ENCODE measurements around the gene SMC1B.
"Not testable (repeated sequence)": the region's sequence is repeated elsewhere in the genome, so short reads cannot be mapped to it uniquely, and the experiment has no call there.

SMC1B gene

DNA sequence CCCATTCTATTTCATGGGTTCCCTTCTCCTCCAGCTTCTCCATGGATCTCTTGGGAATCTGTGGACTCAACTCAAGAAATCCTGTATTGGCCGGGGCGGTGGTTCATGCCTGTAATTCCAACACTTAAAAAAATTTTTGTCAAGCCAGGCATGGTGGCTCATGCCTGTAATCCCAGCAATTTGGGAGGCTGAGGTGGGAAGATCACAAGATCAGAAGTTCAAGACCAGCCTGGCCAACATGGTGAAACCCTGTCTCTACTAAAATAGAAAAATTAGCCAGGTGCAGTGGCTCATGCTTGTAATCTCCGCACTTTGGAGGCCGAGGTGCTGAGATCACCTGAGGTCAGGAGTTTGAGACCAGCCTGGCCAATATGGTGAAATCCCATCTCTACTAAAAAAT, 34.2 kb upstream of the SMC1B start:
- H3K4me3 ChIP-seq (ENCODE audit: low read depth, low read length); DNase-seq (ENCODE audit: low read depth): not testable (repeated sequence)

GRCh38 chr22:45446216-45446615, 32.8 kb upstream of the SMC1B start:
- no peak overlapping the region for H3K4me3 ChIP-seq (ENCODE audit: low read depth, low read length)
- no peak for DNase-seq (ENCODE audit: low read depth)

GRCh38 chr22:45445031-45445710, 31.8 kb upstream of the SMC1B start:
- no peak overlapping the region for H3K4me3 ChIP-seq (ENCODE audit: low read depth, low read length)
- DNase-seq (ENCODE audit: low read depth): no peak

- DNase-seq (ENCODE audit: low read depth): no peak
- H3K4me3 ChIP-seq (ENCODE audit: low read depth, low read length): no peak overlapping the region
Observed at GRCh38 chr22:45444168-45444567, 30.8 kb upstream of the SMC1B start.

- no peak overlapping the region for H3K4me3 ChIP-seq (ENCODE audit: low read depth, low read length)
- DNase-seq (ENCODE audit: low read depth): no peak
Observed at GRCh38 chr22:45442116-45442515, 28.7 kb upstream of the SMC1B start.

GRCh38 chr22:45441138-45441537, 27.7 kb upstream of the SMC1B start:
- no peak for DNase-seq (ENCODE audit: low read depth)
- no peak overlapping the region for H3K4me3 ChIP-seq (ENCODE audit: low read depth, low read length)

- not testable (repeated sequence) for DNase-seq (ENCODE audit: low read depth); H3K4me3 ChIP-seq (ENCODE audit: low read depth, low read length)
Observed at GRCh38 chr22:45440688-45441087, 27.3 kb upstream of the SMC1B start.

DNA sequence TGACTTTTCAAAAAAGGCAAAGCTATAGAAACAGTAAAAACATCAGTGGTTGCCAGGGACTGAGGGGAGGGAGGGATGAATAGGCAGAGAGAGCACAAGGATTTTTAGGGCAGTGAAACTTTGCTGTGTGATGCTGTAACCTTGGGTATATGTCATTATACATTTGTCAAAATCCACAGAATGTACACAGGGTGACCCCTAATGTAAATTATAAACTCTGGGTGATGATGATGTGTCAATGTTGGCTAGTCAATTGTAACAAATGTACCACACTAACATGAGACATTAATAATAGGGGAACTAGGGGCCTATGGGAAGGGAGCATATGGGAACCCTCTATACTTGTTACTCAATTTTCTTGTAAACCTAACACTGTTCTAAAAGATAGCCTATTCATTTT, 24.9 kb upstream of the SMC1B start:
- no peak overlapping the region for H3K4me3 ChIP-seq (ENCODE audit: low read depth, low read length)
- DNase-seq (ENCODE audit: low read depth): no peak

DNA sequence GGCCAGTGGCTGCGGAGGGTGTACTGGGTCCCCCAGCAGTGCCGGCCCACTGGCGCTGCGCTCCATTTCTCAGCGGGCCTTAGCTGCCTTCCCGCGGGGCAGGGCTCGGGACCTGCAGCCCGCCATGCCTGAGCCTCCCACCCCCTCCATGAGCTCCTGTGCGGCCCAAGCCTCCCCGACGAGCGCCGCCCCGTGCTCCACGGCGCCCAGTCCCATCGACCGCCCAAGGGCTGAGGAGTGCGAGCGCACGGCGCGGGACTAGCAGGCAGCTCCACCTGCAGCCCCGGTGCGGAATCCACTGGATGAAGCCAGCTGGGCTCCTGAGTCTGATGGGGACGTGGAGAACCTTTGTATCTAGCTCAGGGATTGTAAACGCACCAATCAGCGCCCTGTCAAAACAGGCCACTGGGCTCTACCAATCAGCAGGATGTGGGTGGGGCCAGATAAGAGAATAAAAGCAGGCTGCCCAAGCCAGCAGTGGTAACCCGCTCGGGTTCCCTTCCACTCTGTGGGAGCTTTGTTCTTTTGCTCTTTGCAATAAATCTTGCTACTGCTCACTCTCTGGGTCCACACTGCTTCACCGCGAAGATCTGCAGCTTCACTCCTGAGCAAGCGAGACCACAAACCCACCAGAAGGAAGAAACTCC, 23.6 kb upstream of the SMC1B start:
- DNase-seq (ENCODE audit: low read depth); H3K4me3 ChIP-seq (ENCODE audit: low read depth, low read length): not testable (repeated sequence)

DNA sequence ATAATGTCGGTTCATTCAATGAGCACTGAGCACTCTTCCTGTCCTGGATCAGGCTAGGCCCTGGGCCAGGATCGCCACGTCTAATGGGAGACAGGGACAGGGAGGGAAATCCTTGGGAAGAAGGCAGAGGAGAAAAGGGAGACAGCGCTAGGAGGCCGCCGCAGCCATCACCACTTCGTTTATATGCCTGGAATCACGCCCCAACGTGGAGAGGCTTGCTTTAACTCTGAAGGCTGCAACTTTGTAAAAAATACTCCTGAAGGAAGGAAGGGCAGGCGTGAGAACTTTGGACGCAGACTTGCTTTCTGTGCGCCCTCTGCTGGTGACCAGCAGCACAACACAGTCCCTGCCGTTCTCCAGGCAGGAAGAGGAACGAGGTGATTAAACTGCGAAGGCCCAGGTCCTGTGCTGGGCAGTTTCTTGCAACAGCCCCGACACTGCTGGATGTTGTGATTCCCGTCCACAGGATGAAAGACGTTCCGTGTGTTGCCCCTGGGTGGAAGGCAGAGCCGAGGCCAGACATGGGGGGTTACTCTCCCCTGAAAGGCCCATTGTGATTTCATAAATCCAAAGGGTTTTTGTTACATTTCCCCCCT, 22.2 kb upstream of the SMC1B start:
- peak; percentile 61 for DNase-seq (ENCODE audit: low read depth)
- no peak overlapping the region for H3K4me3 ChIP-seq (ENCODE audit: low read depth, low read length)

DNA sequence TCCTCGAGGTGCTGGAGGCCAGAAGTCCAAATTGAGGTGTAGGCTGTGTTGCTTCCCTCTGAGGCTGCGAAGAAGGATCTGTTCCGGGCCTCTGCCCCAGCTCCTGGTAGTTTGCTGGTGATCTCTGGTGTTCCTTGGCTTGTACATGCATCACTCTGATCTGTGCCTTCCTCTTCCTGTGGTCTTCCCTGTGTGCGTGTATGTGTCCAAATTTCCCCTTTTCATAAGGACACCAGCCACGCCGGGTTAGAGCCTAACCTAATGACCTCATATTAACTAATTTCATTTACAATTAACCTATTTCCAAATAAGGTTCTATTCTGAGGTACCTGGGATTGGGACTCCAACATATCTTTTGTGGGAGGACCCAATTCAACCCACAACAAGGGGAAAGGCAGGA, 21.6 kb upstream of the SMC1B start:
- H3K4me3 ChIP-seq (ENCODE audit: low read depth, low read length): no peak overlapping the region
- no peak for DNase-seq (ENCODE audit: low read depth)

DNA sequence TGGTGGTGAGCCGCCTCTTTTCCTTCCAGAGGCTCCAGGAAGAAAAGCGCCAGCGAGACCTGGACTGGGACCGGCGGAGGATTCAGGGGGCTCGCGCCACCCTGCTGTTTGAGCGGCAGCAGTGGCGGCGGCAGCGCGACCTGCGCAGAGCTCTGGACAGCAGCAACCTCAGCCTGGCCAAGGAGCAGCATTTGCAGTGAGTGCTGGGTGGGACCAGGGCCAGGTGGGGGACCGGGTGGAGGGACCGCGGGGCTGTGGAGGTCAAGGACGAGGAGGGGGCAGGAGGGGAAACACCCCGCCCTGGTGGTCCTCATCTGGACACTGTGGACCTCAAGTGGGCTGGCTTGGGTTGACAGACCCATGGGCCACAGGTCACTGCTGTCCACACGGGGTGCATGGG, 17.5 kb upstream of the SMC1B start:
- no peak overlapping the region for H3K4me3 ChIP-seq (ENCODE audit: low read depth, low read length)
- no peak for DNase-seq (ENCODE audit: low read depth)

- H3K4me3 ChIP-seq (ENCODE audit: low read depth, low read length): no peak overlapping the region
- DNase-seq (ENCODE audit: low read depth): no peak
Observed at GRCh38 chr22:45429981-45430775, 16.8 kb upstream of the SMC1B start.

- no peak for DNase-seq (ENCODE audit: low read depth)
- H3K4me3 ChIP-seq (ENCODE audit: low read depth, low read length): no peak overlapping the region
Observed at GRCh38 chr22:45429424-45429823, 16.0 kb upstream of the SMC1B start.

DNA sequence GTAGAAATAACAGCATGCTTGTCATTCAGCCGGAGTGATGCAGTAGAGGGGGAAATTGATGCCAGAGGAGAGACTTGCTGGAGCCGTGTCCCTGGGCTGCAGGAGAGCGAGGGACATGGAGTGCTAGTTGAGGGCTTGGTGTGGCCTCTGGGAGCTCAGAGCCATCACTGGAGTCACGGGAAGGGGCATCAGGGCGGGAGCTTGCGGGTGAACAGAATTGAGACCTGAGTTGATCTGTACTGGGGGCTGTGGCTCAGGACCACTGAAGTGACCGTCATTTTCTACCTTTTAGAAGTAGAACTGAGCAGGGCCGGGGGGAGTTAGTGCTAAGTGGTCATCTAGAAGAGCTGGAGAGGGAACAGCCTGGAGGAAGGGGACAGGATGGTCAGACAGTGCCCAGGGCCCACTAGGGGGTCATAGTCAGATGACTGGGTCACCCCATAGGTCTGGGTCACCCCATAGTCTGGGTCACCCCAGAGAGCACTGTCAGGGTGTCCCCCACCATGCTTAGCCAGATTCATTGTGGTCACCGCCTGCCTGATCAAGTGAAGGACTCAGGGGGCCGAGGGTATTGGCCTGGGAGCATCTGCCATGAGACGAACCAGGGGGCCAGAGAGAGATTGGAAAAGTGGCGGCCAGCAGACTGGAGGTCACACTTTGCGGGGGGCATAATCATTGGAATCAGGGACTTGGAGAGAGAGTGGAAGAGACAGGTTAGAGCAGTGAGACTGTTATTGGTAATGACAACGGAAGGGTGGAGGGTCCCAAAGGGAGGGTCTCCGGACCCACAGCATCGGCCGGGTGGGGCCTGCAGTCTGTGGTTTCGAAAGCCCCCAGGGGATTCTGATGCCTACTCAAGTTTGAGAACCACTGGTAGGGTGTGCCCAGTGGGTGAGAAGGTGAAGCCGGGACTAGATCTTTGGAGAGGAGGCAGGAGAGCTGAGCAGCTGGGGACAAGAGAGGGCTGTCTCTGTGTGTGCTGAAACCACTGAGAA, 15.3 kb upstream of the SMC1B start:
- H3K4me3 ChIP-seq (ENCODE audit: low read depth, low read length): no peak overlapping the region
- no peak for DNase-seq (ENCODE audit: low read depth)

DNA sequence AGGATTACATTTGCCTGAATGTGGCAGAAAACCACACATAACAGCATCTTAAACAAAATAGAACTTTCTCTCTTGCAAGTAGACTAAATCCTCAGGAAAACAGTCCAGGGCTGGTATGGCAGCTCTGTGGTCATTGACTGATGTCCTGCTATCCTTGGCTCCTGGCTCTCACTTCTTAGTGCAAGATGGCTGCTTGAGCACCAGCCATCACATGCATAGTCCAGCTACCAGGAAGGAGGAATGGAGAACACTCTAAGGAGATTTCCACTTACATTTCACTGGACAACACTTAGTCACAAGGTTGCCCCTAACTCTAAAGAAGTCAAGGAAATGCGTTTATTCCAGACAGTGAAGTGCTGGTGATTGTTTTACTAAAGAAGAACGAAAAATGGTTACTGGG, 13.7 kb upstream of the SMC1B start:
- no peak for DNase-seq (ENCODE audit: low read depth)
- no peak overlapping the region for H3K4me3 ChIP-seq (ENCODE audit: low read depth, low read length)

- no peak for DNase-seq (ENCODE audit: low read depth)
- no peak overlapping the region for H3K4me3 ChIP-seq (ENCODE audit: low read depth, low read length)
Observed at GRCh38 chr22:45426387-45426786, 13.0 kb upstream of the SMC1B start.

DNA sequence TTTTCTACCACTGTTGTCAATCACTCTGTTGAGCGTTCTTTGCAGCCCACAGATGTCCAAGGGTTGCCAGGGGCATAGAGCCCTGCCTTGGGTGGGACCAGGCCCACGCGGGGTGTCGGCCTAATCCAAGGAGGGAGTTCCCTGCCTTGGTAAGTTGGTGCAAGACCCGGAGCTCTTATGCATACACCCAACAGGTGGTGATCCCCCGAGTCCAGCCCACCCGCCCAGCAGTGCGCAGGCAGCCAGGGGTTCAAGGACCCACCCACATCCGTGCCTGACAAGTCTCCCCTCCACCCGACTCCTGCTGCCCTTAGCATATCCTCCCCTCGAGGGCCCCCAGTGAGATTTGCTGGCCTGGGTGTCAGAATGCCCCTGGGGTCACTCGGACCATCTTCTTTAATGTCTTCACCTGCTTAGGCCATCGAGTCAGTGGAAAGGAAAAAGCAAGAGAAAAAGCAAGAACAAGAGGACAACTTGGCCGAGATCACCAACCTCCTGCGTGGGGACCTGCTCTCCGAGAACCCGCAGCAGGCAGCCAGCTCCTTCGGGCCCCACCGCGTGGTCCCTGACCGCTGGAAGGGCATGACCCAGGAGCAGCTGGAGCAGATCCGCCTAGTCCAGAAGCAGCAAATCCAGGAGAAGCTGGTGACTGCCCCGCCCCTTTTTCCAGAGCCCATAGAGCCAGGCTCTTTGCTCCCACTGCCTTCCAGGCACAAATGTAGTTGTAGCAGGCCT, 12.3 kb upstream of the SMC1B start:
- DNase-seq (ENCODE audit: low read depth): no peak
- H3K4me3 ChIP-seq (ENCODE audit: low read depth, low read length): no peak overlapping the region

Measured in skeletal muscle cell (primary cell).